Measurements from ENCODE around the gene PTCSC3.

- TF ChIP-seq, protein P1, sequence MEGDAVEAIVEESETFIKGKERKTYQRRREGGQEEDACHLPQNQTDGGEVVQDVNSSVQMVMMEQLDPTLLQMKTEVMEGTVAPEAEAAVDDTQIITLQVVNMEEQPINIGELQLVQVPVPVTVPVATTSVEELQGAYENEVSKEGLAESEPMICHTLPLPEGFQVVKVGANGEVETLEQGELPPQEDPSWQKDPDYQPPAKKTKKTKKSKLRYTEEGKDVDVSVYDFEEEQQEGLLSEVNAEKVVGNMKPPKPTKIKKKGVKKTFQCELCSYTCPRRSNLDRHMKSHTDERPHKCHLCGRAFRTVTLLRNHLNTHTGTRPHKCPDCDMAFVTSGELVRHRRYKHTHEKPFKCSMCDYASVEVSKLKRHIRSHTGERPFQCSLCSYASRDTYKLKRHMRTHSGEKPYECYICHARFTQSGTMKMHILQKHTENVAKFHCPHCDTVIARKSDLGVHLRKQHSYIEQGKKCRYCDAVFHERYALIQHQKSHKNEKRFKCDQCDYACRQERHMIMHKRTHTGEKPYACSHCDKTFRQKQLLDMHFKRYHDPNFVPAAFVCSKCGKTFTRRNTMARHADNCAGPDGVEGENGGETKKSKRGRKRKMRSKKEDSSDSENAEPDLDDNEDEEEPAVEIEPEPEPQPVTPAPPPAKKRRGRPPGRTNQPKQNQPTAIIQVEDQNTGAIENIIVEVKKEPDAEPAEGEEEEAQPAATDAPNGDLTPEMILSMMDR (IDR thresholded peaks at IDR 0.05): no peak
- no peak for TF ChIP-seq POLR2AphosphoS5 (IDR thresholded peaks at IDR 0.05; ENCODE audit: insufficient read depth in 1 of 2, low read depth in 1 of 2)
Observed at GRCh38 chr14:36215217-36215598, 38.7 kb upstream of the PTCSC3 start.
